ENCODE results near the gene LEFTY1. TPM values are rescaled to one million over a fixed set of nuclear protein-coding genes. Genes with fewer than 3 reads are reported as not detected.

Gene LEFTY1
- total and polyA plus RNA-seq, 2 of the 13 experiments (the other 11 are each of a cell fraction or from before 2014, with no cell fraction given): 0.29 to 0.79 TPM

DNA sequence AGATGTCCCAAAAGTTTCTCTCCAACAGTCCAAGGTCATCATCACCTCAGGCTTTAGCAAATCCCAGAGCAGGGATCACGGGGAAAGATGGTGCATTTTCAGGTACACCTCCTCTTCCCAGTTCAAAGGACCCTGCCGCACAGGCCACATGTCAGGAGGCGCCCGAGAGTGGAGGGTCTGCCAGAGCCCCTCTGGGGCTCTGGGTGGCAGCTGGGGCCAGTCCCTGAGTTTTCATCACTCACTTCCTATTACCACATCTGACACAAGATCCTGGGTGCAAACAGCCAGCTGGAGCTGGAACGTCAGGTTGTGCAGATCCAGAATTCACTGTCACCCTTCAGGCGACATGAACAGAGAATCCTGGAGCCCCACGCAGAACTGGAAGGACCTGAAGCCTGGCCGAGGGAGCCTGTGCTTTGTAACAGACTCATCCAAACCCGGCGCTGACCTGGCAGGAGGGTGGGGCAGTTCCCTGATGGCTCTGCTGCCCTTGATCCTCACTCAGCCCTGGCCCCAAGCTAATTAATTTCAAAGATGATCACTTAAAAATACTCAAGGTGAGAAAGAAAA lies 15.6 kb downstream of the LEFTY1 start:
- CTCF ChIA-PET (ENCODE audit: low intra/inter-chr PET ratio, low total read pairs): no interaction called here
- 96% methylated on average over 9 of the region's 10 CpGs for WGBS (ENCODE audit: low lambda C conversion rate)
- peaks cover 16 to 66% of the 10 kb centered on the region in 2 experiments for H3K36me3 ChIP-seq (replicated peaks in 1 of 2; ENCODE audit: control insufficient read depth in 1 of 2, insufficient read depth in 2 of 2, low read length in 2 of 2)
- no peak for TF ChIP-seq RBM39 (IDR thresholded peaks at IDR 0.05; ENCODE audit: low read depth, low read length, poor library complexity, severe bottlenecking)
- TF ChIP-seq, protein P1, sequence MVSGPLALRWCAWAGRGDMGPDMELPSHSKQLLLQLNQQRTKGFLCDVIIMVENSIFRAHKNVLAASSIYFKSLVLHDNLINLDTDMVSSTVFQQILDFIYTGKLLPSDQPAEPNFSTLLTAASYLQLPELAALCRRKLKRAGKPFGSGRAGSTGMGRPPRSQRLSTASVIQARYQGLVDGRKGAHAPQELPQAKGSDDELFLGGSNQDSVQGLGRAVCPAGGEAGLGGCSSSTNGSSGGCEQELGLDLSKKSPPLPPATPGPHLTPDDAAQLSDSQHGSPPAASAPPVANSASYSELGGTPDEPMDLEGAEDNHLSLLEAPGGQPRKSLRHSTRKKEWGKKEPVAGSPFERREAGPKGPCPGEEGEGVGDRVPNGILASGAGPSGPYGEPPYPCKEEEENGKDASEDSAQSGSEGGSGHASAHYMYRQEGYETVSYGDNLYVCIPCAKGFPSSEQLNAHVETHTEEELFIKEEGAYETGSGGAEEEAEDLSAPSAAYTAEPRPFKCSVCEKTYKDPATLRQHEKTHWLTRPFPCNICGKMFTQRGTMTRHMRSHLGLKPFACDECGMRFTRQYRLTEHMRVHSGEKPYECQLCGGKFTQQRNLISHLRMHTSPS (CRISPR knock-in tag; IDR thresholded peaks at IDR 0.05; ENCODE audit: low read depth): no peak
- no peak for TF ChIP-seq ZNF207 (IDR thresholded peaks at IDR 0.05; ENCODE audit: borderline replicate concordance)
- no peak for TF ChIP-seq KLF9 (CRISPR knock-in tag; IDR thresholded peaks at IDR 0.05; ENCODE audit: low read depth)
- TF ChIP-seq CCAR2 (optimal IDR thresholded peaks at IDR 0.05; ENCODE audit: low read depth, low read length): no peak
- TF ChIP-seq, protein P2, sequence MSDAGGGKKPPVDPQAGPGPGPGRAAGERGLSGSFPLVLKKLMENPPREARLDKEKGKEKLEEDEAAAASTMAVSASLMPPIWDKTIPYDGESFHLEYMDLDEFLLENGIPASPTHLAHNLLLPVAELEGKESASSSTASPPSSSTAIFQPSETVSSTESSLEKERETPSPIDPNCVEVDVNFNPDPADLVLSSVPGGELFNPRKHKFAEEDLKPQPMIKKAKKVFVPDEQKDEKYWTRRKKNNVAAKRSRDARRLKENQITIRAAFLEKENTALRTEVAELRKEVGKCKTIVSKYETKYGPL (CRISPR knock-in tag; IDR thresholded peaks at IDR 0.05): no peak
- TF ChIP-seq, protein P3, sequence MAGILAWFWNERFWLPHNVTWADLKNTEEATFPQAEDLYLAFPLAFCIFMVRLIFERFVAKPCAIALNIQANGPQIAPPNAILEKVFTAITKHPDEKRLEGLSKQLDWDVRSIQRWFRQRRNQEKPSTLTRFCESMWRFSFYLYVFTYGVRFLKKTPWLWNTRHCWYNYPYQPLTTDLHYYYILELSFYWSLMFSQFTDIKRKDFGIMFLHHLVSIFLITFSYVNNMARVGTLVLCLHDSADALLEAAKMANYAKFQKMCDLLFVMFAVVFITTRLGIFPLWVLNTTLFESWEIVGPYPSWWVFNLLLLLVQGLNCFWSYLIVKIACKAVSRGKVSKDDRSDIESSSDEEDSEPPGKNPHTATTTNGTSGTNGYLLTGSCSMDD (CRISPR knock-in tag; IDR thresholded peaks at IDR 0.05): no peak
- TF ChIP-seq ZNF891 (CRISPR knock-in tag; IDR thresholded peaks at IDR 0.05): no peak
- TF ChIP-seq, protein P4, sequence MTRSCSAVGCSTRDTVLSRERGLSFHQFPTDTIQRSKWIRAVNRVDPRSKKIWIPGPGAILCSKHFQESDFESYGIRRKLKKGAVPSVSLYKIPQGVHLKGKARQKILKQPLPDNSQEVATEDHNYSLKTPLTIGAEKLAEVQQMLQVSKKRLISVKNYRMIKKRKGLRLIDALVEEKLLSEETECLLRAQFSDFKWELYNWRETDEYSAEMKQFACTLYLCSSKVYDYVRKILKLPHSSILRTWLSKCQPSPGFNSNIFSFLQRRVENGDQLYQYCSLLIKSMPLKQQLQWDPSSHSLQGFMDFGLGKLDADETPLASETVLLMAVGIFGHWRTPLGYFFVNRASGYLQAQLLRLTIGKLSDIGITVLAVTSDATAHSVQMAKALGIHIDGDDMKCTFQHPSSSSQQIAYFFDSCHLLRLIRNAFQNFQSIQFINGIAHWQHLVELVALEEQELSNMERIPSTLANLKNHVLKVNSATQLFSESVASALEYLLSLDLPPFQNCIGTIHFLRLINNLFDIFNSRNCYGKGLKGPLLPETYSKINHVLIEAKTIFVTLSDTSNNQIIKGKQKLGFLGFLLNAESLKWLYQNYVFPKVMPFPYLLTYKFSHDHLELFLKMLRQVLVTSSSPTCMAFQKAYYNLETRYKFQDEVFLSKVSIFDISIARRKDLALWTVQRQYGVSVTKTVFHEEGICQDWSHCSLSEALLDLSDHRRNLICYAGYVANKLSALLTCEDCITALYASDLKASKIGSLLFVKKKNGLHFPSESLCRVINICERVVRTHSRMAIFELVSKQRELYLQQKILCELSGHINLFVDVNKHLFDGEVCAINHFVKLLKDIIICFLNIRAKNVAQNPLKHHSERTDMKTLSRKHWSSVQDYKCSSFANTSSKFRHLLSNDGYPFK (CRISPR knock-in tag; IDR thresholded peaks at IDR 0.05; ENCODE audit: borderline replicate concordance): no peak
- TF ChIP-seq, protein P5, sequence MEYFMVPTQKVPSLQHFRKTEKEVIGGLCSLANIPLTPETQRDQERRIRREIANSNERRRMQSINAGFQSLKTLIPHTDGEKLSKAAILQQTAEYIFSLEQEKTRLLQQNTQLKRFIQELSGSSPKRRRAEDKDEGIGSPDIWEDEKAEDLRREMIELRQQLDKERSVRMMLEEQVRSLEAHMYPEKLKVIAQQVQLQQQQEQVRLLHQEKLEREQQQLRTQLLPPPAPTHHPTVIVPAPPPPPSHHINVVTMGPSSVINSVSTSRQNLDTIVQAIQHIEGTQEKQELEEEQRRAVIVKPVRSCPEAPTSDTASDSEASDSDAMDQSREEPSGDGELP (IDR thresholded peaks at IDR 0.05; ENCODE audit: borderline replicate concordance, low read depth): no peak
- TF ChIP-seq, protein P6, sequence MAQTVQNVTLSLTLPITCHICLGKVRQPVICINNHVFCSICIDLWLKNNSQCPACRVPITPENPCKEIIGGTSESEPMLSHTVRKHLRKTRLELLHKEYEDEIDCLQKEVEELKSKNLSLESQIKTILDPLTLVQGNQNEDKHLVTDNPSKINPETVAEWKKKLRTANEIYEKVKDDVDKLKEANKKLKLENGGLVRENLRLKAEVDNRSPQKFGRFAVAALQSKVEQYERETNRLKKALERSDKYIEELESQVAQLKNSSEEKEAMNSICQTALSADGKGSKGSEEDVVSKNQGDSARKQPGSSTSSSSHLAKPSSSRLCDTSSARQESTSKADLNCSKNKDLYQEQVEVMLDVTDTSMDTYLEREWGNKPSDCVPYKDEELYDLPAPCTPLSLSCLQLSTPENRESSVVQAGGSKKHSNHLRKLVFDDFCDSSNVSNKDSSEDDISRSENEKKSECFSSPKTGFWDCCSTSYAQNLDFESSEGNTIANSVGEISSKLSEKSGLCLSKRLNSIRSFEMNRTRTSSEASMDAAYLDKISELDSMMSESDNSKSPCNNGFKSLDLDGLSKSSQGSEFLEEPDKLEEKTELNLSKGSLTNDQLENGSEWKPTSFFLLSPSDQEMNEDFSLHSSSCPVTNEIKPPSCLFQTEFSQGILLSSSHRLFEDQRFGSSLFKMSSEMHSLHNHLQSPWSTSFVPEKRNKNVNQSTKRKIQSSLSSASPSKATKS (CRISPR knock-in tag; IDR thresholded peaks at IDR 0.05): no peak
- TF ChIP-seq ZNF30 (CRISPR knock-in tag; IDR thresholded peaks at IDR 0.05): no peak

More for the DNA sequence above, 15.6 kb downstream of the LEFTY1 start:
- POLR2A ChIA-PET: interaction anchor here (1.6 kb wide), 1 partner anchor 9 kb away, joined by 6 read pairs; the partner anchor contains the start of gene TMEM63A
- ATAC-seq (no peak), DNase-seq (ENCODE audit: low spot score) (no peak), FAIRE-seq (no peak)
- Histone ChIP-seq H3K27me3 (ENCODE audit: control insufficient read depth in 1 of 2, insufficient read depth in 2 of 2, low read length in 2 of 2) (no peaks in the 10 kb centered on the region), H3K9me3 (ENCODE audit: low read length) (no peaks in the 10 kb centered on the region), H3K4me3 (replicated peaks in 1 of 3; ENCODE audit: insufficient read depth in 1 of 3, low read depth in 2 of 3, low read length in 3 of 3) (no peak overlapping the region), H3K79me2 (ENCODE audit: insufficient read depth, low read length) (peaks cover 5% of the 10 kb centered on the region), H3K4me2 (ENCODE audit: low read depth, low read length) (no peak overlapping the region), H3K4me1 (ENCODE audit: insufficient read depth, low read length) (peaks cover 22% of the 10 kb centered on the region), H2AFZ (ENCODE audit: low read length) (no peak overlapping the region), H3K27ac (ENCODE audit: extremely low read length, insufficient read depth, low read length) (no peak overlapping the region), H3K9ac (ENCODE audit: insufficient read depth, low read depth, low read length) (no peak overlapping the region), H4K20me1 (ENCODE audit: insufficient read depth, low read length) (peaks cover 12% of the 10 kb centered on the region)
- in situ Hi-C loops (cut with HindIII; ENCODE audit: extremely low pct_ligation_motif_present, low pct_unique_long_range_greater_than_20kb): no loop called here
- intact Hi-C loops (cut with micrococcal nuclease; ENCODE audit: unreplicated experiment): no loop called here
- BruUV-seq (replicated peaks): no TSS peak
